Activated CD8-positive, alpha-beta T cell treated with anti-CD3 and anti-CD28 coated beads for 36 hours (primary cell): Measurements from ENCODE around the gene BBS7. TPM values are rescaled to one million over a fixed set of nuclear protein-coding genes. Genes with fewer than 3 reads are reported as not detected.
A peak's percentile ranks its signal among the peaks of the same experiment; 100 is the strongest.

Experiments used
- ATAC-seq: fragments of 200-7000 bp; cut with Tn5 transposase; one replicate; pipeline ENCODE4 v1.10.0; 2021; ENCODE audit warnings: mild to moderate bottlenecking, moderate library complexity
- CTCF ChIA-PET: fragments of 350-600 bp; sonication (Branson Sonifier 250); formaldehyde crosslinking; loops from one replicate; lab custom pipeline; 2021; ENCODE audit warnings: antibody characterized with exemption; lab: Charles Lee
- POLR2A ChIA-PET: fragments of 350-600 bp; sonication (Branson Sonifier 250); formaldehyde crosslinking; loops from one replicate; lab custom pipeline; 2021; ENCODE audit warnings: antibody characterized with exemption; lab: Charles Lee
- DNase-seq: peaks from one replicate; pipeline ENCODE4 v3.0.0-alpha.2; 2020
- H3K27ac Mint-ChIP-seq: one replicate; pipeline ENCODE4 v1.8.0; 2021; ENCODE audit warnings: mild to moderate bottlenecking, mixed read lengths
- H3K27me3 Mint-ChIP-seq: one replicate; pipeline ENCODE4 v1.8.0; 2021; ENCODE audit warnings: mixed read lengths
- H3K36me3 Mint-ChIP-seq: one replicate; pipeline ENCODE4 v1.8.0; 2021; ENCODE audit warnings: low read depth, mixed read lengths
- H3K4me1 Mint-ChIP-seq: one replicate; pipeline ENCODE4 v1.8.0; 2021; ENCODE audit warnings: low read depth, mixed read lengths
- H3K4me3 Mint-ChIP-seq: one replicate; pipeline ENCODE4 v1.8.0; 2021; ENCODE audit warnings: mild to moderate bottlenecking, moderate library complexity, mixed read lengths
- H3K9me3 Mint-ChIP-seq: one replicate; pipeline ENCODE4 v1.8.0; 2021; ENCODE audit warnings: mixed read lengths
- CTCF ChIP-seq: fragments of 200-600 bp; IDR thresholded peaks from one replicate; pipeline ENCODE4 v1.8.0; 2022; ENCODE audit warnings: antibody characterized with exemption, mild to moderate bottlenecking
- intact Hi-C: fragments of 100-400 bp; cut with micrococcal nuclease; formaldehyde crosslinking; loops from one replicate; pipeline ENCODE4 v1.10.0; 2022
- total RNA-seq, 2 experiments: library from RNA; stranded (reverse); gene quantifications; one replicate each; pipeline ENCODE4 v1.2.3, GENCODE V29; 2021

Gene BBS7
- total RNA-seq, 2 experiments from 2014 or later, result 12.7 to 15.8 TPM

- Mint-ChIP-seq H3K9me3 (peaks cover under 1% of the 10 kb centered on the region), H3K27ac (no peak overlapping the region), H3K36me3 (no peaks in the 10 kb centered on the region), H3K27me3 (peaks cover 25% of the 10 kb centered on the region), H3K4me3 (no peak overlapping the region), H3K4me1 (peaks cover 6% of the 10 kb centered on the region)
- POLR2A ChIA-PET, result no interaction called here
- intact Hi-C loops, result no loop called here
- TF ChIP-seq CTCF, result no peak
- DNase-seq (no peak), ATAC-seq (peak; percentile 49)
- CTCF ChIA-PET, result no interaction called here
These were observed 81.4 kb downstream of the BBS7 start for GRCh38 chr4:121788896-121789295.

DNA sequence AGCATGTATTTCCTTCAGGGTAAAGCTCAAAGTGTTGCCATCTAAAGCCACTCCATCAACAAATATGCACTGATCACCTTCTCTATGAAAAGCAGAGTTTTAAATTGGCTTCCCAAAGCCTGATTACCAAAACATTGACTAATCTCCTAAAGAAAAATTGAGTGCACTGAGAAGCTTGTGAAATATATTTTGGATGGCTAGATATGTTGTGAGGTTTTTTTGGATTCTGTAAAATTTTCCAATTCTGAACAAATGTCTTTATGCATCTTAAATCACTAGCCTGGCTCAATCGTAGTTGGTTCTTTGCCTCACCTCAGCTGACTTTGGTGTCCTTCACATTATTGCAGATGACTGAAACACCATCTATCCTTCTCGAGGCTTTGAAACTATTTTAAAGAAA lies 84.1 kb downstream of the BBS7 start:
- no peak for DNase-seq
- Mint-ChIP-seq H3K27ac (no peak overlapping the region), H3K4me3 (no peak overlapping the region), H3K9me3 (peaks cover 3% of the 10 kb centered on the region), H3K27me3 (peaks cover 32% of the 10 kb centered on the region), H3K36me3 (no peaks in the 10 kb centered on the region), H3K4me1 (peaks cover 6% of the 10 kb centered on the region)
- ChIA-PET POLR2A (no interaction called here), CTCF (interaction anchor here (0.6 to 0.9 kb wide), 2 partner anchors 8 to 190 kb away, joined by 3 read pairs; no protein-coding TSS in a partner anchor)
- no peak for TF ChIP-seq CTCF
- intact Hi-C loops, result no loop called here
- no peak for ATAC-seq

DNA sequence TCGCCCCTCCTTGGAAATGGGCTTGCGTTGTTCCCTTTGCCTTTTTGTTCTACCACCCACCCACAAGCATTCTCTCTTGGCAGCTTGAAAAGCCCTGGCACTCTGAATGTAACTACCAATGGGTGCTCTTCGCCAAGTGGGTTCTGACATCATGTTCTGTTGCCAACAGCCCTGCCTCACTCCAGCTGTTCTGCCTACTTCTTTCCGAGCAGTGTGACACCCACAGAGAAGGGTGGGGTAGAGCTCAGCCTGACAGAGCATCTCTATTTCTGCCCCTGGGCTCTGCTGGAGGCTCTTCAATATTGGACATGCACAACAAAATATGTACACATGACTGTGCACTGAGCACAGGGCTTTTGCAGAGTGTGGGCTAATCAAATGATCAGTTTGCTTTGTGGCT lies 84.8 kb downstream of the BBS7 start:
- ATAC-seq (no peak), DNase-seq (no peak)
- intact Hi-C loops, result no loop called here
- ChIA-PET POLR2A (interaction anchor here (0.6 kb wide), 1 partner anchor 9 kb away, joined by 3 read pairs; no protein-coding TSS in a partner anchor), CTCF (interaction anchor here (1.4 kb wide), 1 partner anchor 21 kb away, joined by 3 read pairs; the partner anchor contains the start of gene SMIM43)
- peaks cover 6% of the 10 kb centered on the region for H3K4me1 Mint-ChIP-seq
- no peak overlapping the region for H3K27ac Mint-ChIP-seq
- no peak for TF ChIP-seq CTCF
- H3K27me3 Mint-ChIP-seq, result peaks cover 36% of the 10 kb centered on the region
- H3K36me3 Mint-ChIP-seq, result no peaks in the 10 kb centered on the region
- H3K9me3 Mint-ChIP-seq, result peaks cover 3% of the 10 kb centered on the region
- no peak overlapping the region for H3K4me3 Mint-ChIP-seq

DNA sequence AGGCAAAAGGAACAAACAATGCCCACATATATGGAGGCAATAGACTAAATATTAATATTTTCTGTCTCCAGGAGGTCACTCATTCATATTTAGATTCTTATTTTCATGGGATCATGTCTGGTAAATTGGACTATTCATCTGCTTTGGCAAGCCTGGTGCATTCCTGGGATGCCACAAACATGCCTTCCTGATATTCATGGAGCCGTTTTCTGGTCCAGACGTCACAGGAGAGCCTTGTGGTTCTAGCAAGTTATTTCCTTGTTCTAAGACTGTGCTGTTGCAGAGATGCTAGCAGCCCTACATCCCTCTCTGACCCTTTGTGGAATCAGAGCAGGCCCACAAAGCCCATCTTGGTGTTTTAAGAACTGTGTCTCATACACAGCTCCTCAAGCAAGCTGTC lies 85.3 kb downstream of the BBS7 start:
- intact Hi-C loops, result no loop called here
- H3K9me3 Mint-ChIP-seq, result peaks cover 3% of the 10 kb centered on the region
- DNase-seq (no peak), ATAC-seq (no peak)
- ChIA-PET POLR2A (interaction anchor here (0.6 kb wide), 1 partner anchor 8 kb away, joined by 3 read pairs; no protein-coding TSS in a partner anchor), CTCF (interaction anchor here (1.4 kb wide), 1 partner anchor 20 kb away, joined by 3 read pairs; the partner anchor contains the start of gene SMIM43)
- no peak for TF ChIP-seq CTCF
- H3K4me1 Mint-ChIP-seq, result peaks cover 6% of the 10 kb centered on the region
- no peak overlapping the region for H3K4me3 Mint-ChIP-seq
- no peaks in the 10 kb centered on the region for H3K36me3 Mint-ChIP-seq
- H3K27ac Mint-ChIP-seq, result no peak overlapping the region
- H3K27me3 Mint-ChIP-seq, result peaks cover 38% of the 10 kb centered on the region

DNA sequence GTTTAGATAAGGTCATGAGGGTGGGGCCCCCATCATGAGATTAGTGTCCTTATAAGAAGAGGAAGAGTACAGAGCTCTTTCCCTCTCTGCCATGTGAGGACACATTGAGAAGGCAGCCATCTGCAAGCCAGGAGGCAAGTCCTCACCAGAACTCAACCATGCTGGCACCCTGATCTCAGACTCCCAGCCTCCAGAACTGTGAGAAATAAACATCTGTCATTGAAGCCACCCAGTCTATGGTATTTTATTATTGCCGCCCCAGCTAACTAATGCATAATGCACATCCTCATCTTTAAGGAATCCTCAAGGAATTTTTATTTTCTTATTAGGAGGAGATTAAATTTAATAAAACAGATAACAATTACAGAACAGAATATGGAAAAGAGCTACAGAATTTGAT lies 85.9 kb downstream of the BBS7 start:
- CTCF ChIA-PET, result interaction anchor here (1.4 kb wide), 1 partner anchor 20 kb away, joined by 3 read pairs; the partner anchor contains the start of gene SMIM43
- POLR2A ChIA-PET, result no interaction called here
- H3K4me3 Mint-ChIP-seq, result no peak overlapping the region

More for the DNA sequence above, 85.9 kb downstream of the BBS7 start:
- Mint-ChIP-seq H3K4me1 (peaks cover 6% of the 10 kb centered on the region), H3K9me3 (peaks cover 3% of the 10 kb centered on the region), H3K27ac (no peak overlapping the region), H3K27me3 (peaks cover 38% of the 10 kb centered on the region), H3K36me3 (no peaks in the 10 kb centered on the region)
- DNase-seq (no peak), ATAC-seq (no peak)
- TF ChIP-seq CTCF, result no peak
- intact Hi-C loops, result no loop called here
